ENCODE measurements around the gene ORM1. TPM values are rescaled to one million over a fixed set of nuclear protein-coding genes. Genes with fewer than 3 reads are reported as not detected.

The ORM1 gene
- total and polyA plus RNA-seq, 10 of the 15 experiments (the other 5 are each of a cell fraction or from before 2014, with no cell fraction given), result 4.4 TPM; not detected in 9

DNA sequence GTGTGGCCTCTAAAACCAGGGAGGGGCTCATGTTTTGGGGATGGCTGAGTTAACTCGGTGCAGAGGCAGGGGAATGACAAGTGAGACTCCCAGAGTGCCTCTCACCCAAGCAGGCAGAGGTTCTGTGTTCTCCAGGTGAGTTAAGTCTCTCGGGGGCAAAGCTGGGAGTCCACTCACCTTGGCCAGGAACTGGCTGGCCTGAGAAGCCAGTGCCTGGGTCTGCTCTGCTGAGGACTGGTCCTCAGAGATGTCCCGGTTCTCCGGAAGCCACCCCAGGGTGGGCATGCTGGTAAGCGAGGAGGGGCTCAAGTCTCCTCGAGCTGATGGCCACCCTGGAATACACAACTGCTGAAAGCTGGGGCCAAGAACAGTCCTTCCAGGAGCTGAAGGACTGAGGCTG, 44.5 kb downstream of the ORM1 start:
- Histone ChIP-seq H3K4me1 (ENCODE audit: control insufficient read depth, insufficient read depth, low read length) (peaks cover 73% of the 10 kb centered on the region), H3K79me2 (ENCODE audit: control insufficient read depth, insufficient read depth, low read length) (peaks cover 34% of the 10 kb centered on the region), H3K36me3 (ENCODE audit: control insufficient read depth in 2 of 2, insufficient read depth in 2 of 2, low read length in 1 of 2) (peaks cover 43 to 46% of the 10 kb centered on the region in 2 experiments), H3K27me3 (replicated peaks in 1 of 2; ENCODE audit: control insufficient read depth in 2 of 2, insufficient read depth in 2 of 2, low read length in 1 of 2) (no peaks in the 10 kb centered on the region), H4K20me1 (ENCODE audit: control insufficient read depth, insufficient read depth) (no peaks in the 10 kb centered on the region), H3K4me3 (peak overlapping the region; percentile 1; the same call in 1 of the 2 replicates), H3K4me2 (ENCODE audit: control insufficient read depth, insufficient read depth) (peak overlapping the region; percentile 86), H3K9ac (ENCODE audit: control insufficient read depth, insufficient read depth, low read length) (0 out of 2 replicates have a peak overlapping the region, but pooled peaks have one; percentile 1), H3K27ac (ENCODE audit: control insufficient read depth, insufficient read depth) (peak overlapping the region; percentile 78), H2AFZ (ENCODE audit: control insufficient read depth, low read depth, low read length) (no peak overlapping the region), H3K9me3 (replicated peaks; ENCODE audit: control insufficient read depth, insufficient read depth, low read length) (no peaks in the 10 kb centered on the region)
- POLR2A ChIA-PET, result interaction anchor here (0.5 to 13.2 kb wide), 7 partner anchors 11 to 328 kb away, joined by 3 to 312 read pairs (median 4); partner anchors contain the start of gene AKNA
- ATAC-seq (0 out of 3 replicates have a peak, but pooled peaks have one; percentile 2), DNase-seq (ENCODE audit: low read depth, low spot score) (no peak), FAIRE-seq (no peak)
- RAD21 ChIA-PET (ENCODE audit: unreplicated experiment), result interaction anchor here (1.0 to 12.9 kb wide), 7 partner anchors 14 to 286 kb away, joined by 3 to 251 read pairs (median 3); partner anchors contain the start of gene AKNA
- CTCF ChIA-PET, result interaction anchor here (0.6 to 7.4 kb wide), 6 partner anchors 20 to 40 kb away, joined by 3 to 108 read pairs (median 4); partner anchors contain the start of gene AKNA
- WGBS (ENCODE audit: insufficient coverage, insufficient replicate concordance, low lambda C conversion rate, missing lambda C conversion rate), result 25% methylated on average over 6 of the region's 6 CpGs
- SMC1A ChIA-PET (ENCODE audit: uncharacterized antibody, unreplicated experiment), result interaction anchor here (0.8 to 13.9 kb wide), 8 partner anchors 12 to 30 kb away, joined by 3 to 327 read pairs (median 4); partner anchors contain the start of gene AKNA
- BruUV-seq (replicated peaks), result no TSS peak
- TF ChIP-seq STAT1 (conservative IDR thresholded peaks at IDR 0.05) (no peak), BMI1 (IDR thresholded peaks at IDR 0.05; ENCODE audit: borderline replicate concordance) (no peak), RELA (IDR thresholded peaks at IDR 0.05; ENCODE audit: borderline replicate concordance, partially characterized antibody) (no peak), TAF1 (IDR thresholded peaks at IDR 0.05; ENCODE audit: borderline replicate concordance, low read depth, low read length) (no peak), ZNF274 (IDR thresholded peaks at IDR 0.05; ENCODE audit: insufficient read depth, insufficient read length) (no peak), CHD1 (IDR thresholded peaks at IDR 0.05; ENCODE audit: low read depth, low read length) (no peak), NFXL1 (IDR thresholded peaks at IDR 0.05; ENCODE audit: borderline replicate concordance) (no peak), ZNF384 (IDR thresholded peaks at IDR 0.05; ENCODE audit: borderline replicate concordance, low read depth, low read length) (no peak), POLR2AphosphoS5 (IDR thresholded peaks at IDR 0.05; ENCODE audit: low read length) (no peak), JUNB (IDR thresholded peaks at IDR 0.05) (no peak), CEBPB (IDR thresholded peaks at IDR 0.05; ENCODE audit: borderline replicate concordance in 1 of 2, low read depth in 2 of 2, low read length in 2 of 2) (no peak), YY1 (IDR thresholded peaks at IDR 0.05; ENCODE audit: low read depth, low read length) (no peak), SMAD1 (IDR thresholded peaks at IDR 0.05; ENCODE audit: low read depth, partially characterized antibody) (no peak), KAT2A (conservative IDR thresholded peaks at IDR 0.05; ENCODE audit: control insufficient read depth, low read depth, low read length) (no peak), KLF5 (IDR thresholded peaks at IDR 0.05; ENCODE audit: partially characterized antibody) (no peak), ASH2L (IDR thresholded peaks at IDR 0.05; ENCODE audit: borderline replicate concordance, low read depth) (no peak), SUPT20H (IDR thresholded peaks at IDR 0.05; ENCODE audit: borderline replicate concordance, control insufficient read depth, low read depth, low read length) (no peak), CREB1 (IDR thresholded peaks at IDR 0.05; ENCODE audit: low read depth) (no peak)
- TF ChIP-seq, protein P1, sequence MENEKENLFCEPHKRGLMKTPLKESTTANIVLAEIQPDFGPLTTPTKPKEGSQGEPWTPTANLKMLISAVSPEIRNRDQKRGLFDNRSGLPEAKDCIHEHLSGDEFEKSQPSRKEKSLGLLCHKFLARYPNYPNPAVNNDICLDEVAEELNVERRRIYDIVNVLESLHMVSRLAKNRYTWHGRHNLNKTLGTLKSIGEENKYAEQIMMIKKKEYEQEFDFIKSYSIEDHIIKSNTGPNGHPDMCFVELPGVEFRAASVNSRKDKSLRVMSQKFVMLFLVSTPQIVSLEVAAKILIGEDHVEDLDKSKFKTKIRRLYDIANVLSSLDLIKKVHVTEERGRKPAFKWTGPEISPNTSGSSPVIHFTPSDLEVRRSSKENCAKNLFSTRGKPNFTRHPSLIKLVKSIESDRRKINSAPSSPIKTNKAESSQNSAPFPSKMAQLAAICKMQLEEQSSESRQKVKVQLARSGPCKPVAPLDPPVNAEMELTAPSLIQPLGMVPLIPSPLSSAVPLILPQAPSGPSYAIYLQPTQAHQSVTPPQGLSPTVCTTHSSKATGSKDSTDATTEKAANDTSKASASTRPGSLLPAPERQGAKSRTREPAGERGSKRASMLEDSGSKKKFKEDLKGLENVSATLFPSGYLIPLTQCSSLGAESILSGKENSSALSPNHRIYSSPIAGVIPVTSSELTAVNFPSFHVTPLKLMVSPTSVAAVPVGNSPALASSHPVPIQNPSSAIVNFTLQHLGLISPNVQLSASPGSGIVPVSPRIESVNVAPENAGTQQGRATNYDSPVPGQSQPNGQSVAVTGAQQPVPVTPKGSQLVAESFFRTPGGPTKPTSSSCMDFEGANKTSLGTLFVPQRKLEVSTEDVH (IDR thresholded peaks at IDR 0.05; ENCODE audit: low read depth, partially characterized antibody), result no peak
- in situ Hi-C loops (cut with MboI) (no loop called here), intact Hi-C loops (cut with micrococcal nuclease; ENCODE audit: unreplicated experiment) (loop anchor here (2.0 kb wide), 1 partner anchor 17 kb away; no protein-coding TSS in a partner anchor)

All from GM12878 (cell line).